Mucosa of descending colon (tissue), 3 donors: ENCODE results near the gene ALG1. TPM values are rescaled to one million over a fixed set of nuclear protein-coding genes. Genes with fewer than 3 reads are reported as not detected.
"Not testable (repeated sequence)": the region's sequence is repeated elsewhere in the genome, so short reads cannot be mapped to it uniquely, and the experiment has no call there.

ENCODE experiments used
- ATAC-seq: fragments of 200-7000 bp; cut with Tn5 transposase; one replicate; pipeline ENCODE4 v1.9.1; 2020; ENCODE audit warnings: mild to moderate bottlenecking, moderate library complexity
- DNase-seq, 3 donors: peaks; one replicate each; pipeline ENCODE4 v3.0.0-alpha.2; 2020
- H3K36me3 ChIP-seq: fragments of 200-600 bp; one replicate; pipeline ENCODE4 v1.8.0; 2021; ENCODE audit warnings: low read depth, mild to moderate bottlenecking
- H3K4me1 ChIP-seq: fragments of 200-600 bp; one replicate; pipeline ENCODE4 v1.8.0; 2021; ENCODE audit warnings: low read depth, mild to moderate bottlenecking
- H3K4me3 ChIP-seq: fragments of 200-600 bp; one replicate; pipeline ENCODE4 v1.8.0; 2021; ENCODE audit warnings: mild to moderate bottlenecking
- H3K9me3 ChIP-seq: fragments of 200-600 bp; one replicate; pipeline ENCODE4 v1.8.0; 2021; ENCODE audit warnings: mild to moderate bottlenecking
- CTCF ChIP-seq: fragments of 200-600 bp; IDR thresholded peaks from one replicate; pipeline ENCODE4 v1.8.0; 2022; ENCODE audit warnings: antibody characterized with exemption, mild to moderate bottlenecking
- intact Hi-C, 2 donors: fragments of 100-400 bp; cut with DNase I in 1 of 2; cut with micrococcal nuclease in 1 of 2; formaldehyde crosslinking; loops; one replicate each; pipeline versions ENCODE4 v1.11.0 to v1.11.1; 2022; cut with DNase I, micrococcal nuclease
- total RNA-seq, 3 donors: library from RNA; stranded (reverse); fragmentation: NEBNext Ultra II Directional in 2 of 3; extraction: Animal tissue kit (Norgen Biotek cat#: 25700) in 2 of 3; gene quantifications; one replicate each; pipeline versions ENCODE4 v1.2.1 to v1.2.4, GENCODE V29; 2021 to 2023
- donor health status: DM: no; HTN: no; CAD: no; lungs with moderate emphysema.
- donor health status: DM: no; HTN: no; CAD: no.
- donor health status: DM: no; HTN: yes; CAD: no.

Gene ALG1
- total RNA-seq, 3 donors from 2014 or later: 17.7 to 32.2 (median 29.0) TPM

GRCh38 chr16:5072334-5073278 lies 963 bp downstream of the ALG1 start:
- H3K9me3 ChIP-seq: no peaks in the 10 kb centered on the region
- H3K4me1 ChIP-seq: peaks cover 12% of the 10 kb centered on the region
- peak overlapping the region; percentile 30 for H3K4me3 ChIP-seq
- H3K36me3 ChIP-seq: no peaks in the 10 kb centered on the region
- TF ChIP-seq CTCF: no peak
- DNase-seq (no peak), ATAC-seq (no peak)
- intact Hi-C loops: no loop called here

GRCh38 chr16:5073279-5073629 lies 1.6 kb downstream of the ALG1 start:
- H3K4me3 ChIP-seq: no peak overlapping the region
- H3K9me3 ChIP-seq: no peaks in the 10 kb centered on the region
- intact Hi-C loops: no loop called here
- no peak for TF ChIP-seq CTCF
- DNase-seq (no peak), ATAC-seq (no peak)
- H3K36me3 ChIP-seq: no peaks in the 10 kb centered on the region
- H3K4me1 ChIP-seq: peaks cover 12% of the 10 kb centered on the region

GRCh38 chr16:5073771-5074170 lies 2.1 kb downstream of the ALG1 start:
- ATAC-seq, H3K36me3 ChIP-seq, H3K4me3 ChIP-seq, DNase-seq, H3K9me3 ChIP-seq, intact Hi-C loops: not testable (repeated sequence)
- H3K4me1 ChIP-seq: peaks cover 12% of the 10 kb centered on the region

- no peak for ATAC-seq
- Histone ChIP-seq H3K4me3 (no peak overlapping the region), H3K9me3 (no peaks in the 10 kb centered on the region), H3K36me3 (no peaks in the 10 kb centered on the region), H3K4me1 (peaks cover 16% of the 10 kb centered on the region)
- TF ChIP-seq CTCF: no peak
- intact Hi-C loops: no loop called here
- no peak for DNase-seq
Measured at GRCh38 chr16:5075637-5076036, 4.0 kb downstream of the ALG1 start.

GRCh38 chr16:5077304-5077703 lies 5.7 kb downstream of the ALG1 start:
- TF ChIP-seq CTCF: no peak
- Histone ChIP-seq H3K36me3 (no peaks in the 10 kb centered on the region), H3K4me1 (peaks cover 12% of the 10 kb centered on the region), H3K4me3 (no peak overlapping the region), H3K9me3 (no peaks in the 10 kb centered on the region)
- ATAC-seq: no peak
- DNase-seq: no peak
- intact Hi-C loops: no loop called here

- DNase-seq: no peak
- intact Hi-C loops: no loop called here
- H3K9me3 ChIP-seq: no peaks in the 10 kb centered on the region
- no peaks in the 10 kb centered on the region for H3K36me3 ChIP-seq
- no peak for ATAC-seq
- no peak for TF ChIP-seq CTCF
- no peak overlapping the region for H3K4me3 ChIP-seq
- peaks cover 6% of the 10 kb centered on the region for H3K4me1 ChIP-seq
Measured at GRCh38 chr16:5078626-5079025, 7.0 kb downstream of the ALG1 start.

- H3K4me3 ChIP-seq, H3K4me1 ChIP-seq, H3K36me3 ChIP-seq, H3K9me3 ChIP-seq, intact Hi-C loops: not testable (repeated sequence)
- DNase-seq (peak in 2 of 3 donors; percentile 66 to 78), ATAC-seq (peak; percentile 42)
Measured at GRCh38 chr16:5080461-5080860, 8.8 kb downstream of the ALG1 start.

- H3K9me3 ChIP-seq, intact Hi-C loops, H3K4me3 ChIP-seq, H3K36me3 ChIP-seq, H3K4me1 ChIP-seq: not testable (repeated sequence)
- DNase-seq (peak; percentile 74 to 93 (median 83)), ATAC-seq (peak; percentile 92)
Measured at GRCh38 chr16:5080996-5081395, 9.4 kb downstream of the ALG1 start.

- H3K36me3 ChIP-seq, H3K4me3 ChIP-seq, DNase-seq, H3K9me3 ChIP-seq, H3K4me1 ChIP-seq, ATAC-seq, intact Hi-C loops: not testable (repeated sequence)
Measured at GRCh38 chr16:5083646-5084045, 12.0 kb downstream of the ALG1 start.
